GM19328 (cell line): ENCODE data around the gene PTPRM.
"Not testable (repeated sequence)": the region's sequence is repeated elsewhere in the genome, so short reads cannot be mapped to it uniquely, and the experiment has no call there.

Experiments
- ATAC-seq: cut with Tn5 transposase; IDR thresholded peaks from one replicate; pipeline ENCODE4 v1.9.1; 2021; ENCODE audit warnings: mild to moderate bottlenecking, moderate library complexity; ENCODE audit not compliant: unreplicated experiment

The PTPRM gene

GRCh38 chr18:7924616-7925015 is 357.5 kb downstream of the PTPRM start:
- no peak for ATAC-seq

- no peak for ATAC-seq
Measured at GRCh38 chr18:7926526-7926925, 359.4 kb downstream of the PTPRM start.

- no peak for ATAC-seq
Measured at GRCh38 chr18:7927119-7927518, 360.0 kb downstream of the PTPRM start.

GRCh38 chr18:7931763-7932162 is 364.6 kb downstream of the PTPRM start:
- ATAC-seq = no peak

- no peak for ATAC-seq
Measured at GRCh38 chr18:7937268-7937667, 370.2 kb downstream of the PTPRM start.

- ATAC-seq = no peak
Measured at GRCh38 chr18:7939521-7939920, 372.4 kb downstream of the PTPRM start.

- ATAC-seq = no peak
Measured at GRCh38 chr18:7940379-7940778, 373.3 kb downstream of the PTPRM start.

- ATAC-seq = no peak
Measured at GRCh38 chr18:7940971-7941370, 373.9 kb downstream of the PTPRM start.

- ATAC-seq = no peak
Measured at GRCh38 chr18:7941533-7941932, 374.4 kb downstream of the PTPRM start.

GRCh38 chr18:7945882-7946281 is 378.8 kb downstream of the PTPRM start:
- ATAC-seq = no peak

GRCh38 chr18:7946734-7947377 is 379.7 kb downstream of the PTPRM start:
- no peak for ATAC-seq

GRCh38 chr18:7950380-7951136 is 383.4 kb downstream of the PTPRM start:
- ATAC-seq = no peak

GRCh38 chr18:7953095-7953958 is 386.2 kb downstream of the PTPRM start:
- ATAC-seq = no peak

- no peak for ATAC-seq
Measured at GRCh38 chr18:7954238-7954637, 387.1 kb downstream of the PTPRM start.

- no peak for ATAC-seq
Measured at GRCh38 chr18:7955175-7955574, 388.1 kb downstream of the PTPRM start.

- no peak for ATAC-seq
Measured at GRCh38 chr18:7957297-7957696, 390.2 kb downstream of the PTPRM start.

- ATAC-seq = no peak
Measured at GRCh38 chr18:7958081-7958896, 391.2 kb downstream of the PTPRM start.

GRCh38 chr18:7958897-7959146 is 391.7 kb downstream of the PTPRM start:
- no peak for ATAC-seq

- not testable (repeated sequence) for ATAC-seq
Measured at GRCh38 chr18:7966682-7967081, 399.6 kb downstream of the PTPRM start.

GRCh38 chr18:7974200-7974874 is 407.2 kb downstream of the PTPRM start:
- no peak for ATAC-seq

GRCh38 chr18:7977897-7978296 is 410.8 kb downstream of the PTPRM start:
- no peak for ATAC-seq
